Measurements from ENCODE around the gene FBLL1. TPM values are rescaled to one million over a fixed set of nuclear protein-coding genes. Genes with fewer than 3 reads are reported as not detected.
"Not testable (repeated sequence)": the region's sequence is repeated elsewhere in the genome, so short reads cannot be mapped to it uniquely, and the experiment has no call there.

Gene FBLL1
- total and polyA plus RNA-seq, 8 donors = 0.37 to 0.95 (median 0.55) TPM; not detected in 2

GRCh38 chr5:168531191-168531590 lies 2.1 kb downstream of the FBLL1 start:
- no peak overlapping the region for H3K4me3 ChIP-seq
- TF ChIP-seq CTCF (IDR thresholded peaks at IDR 0.05) = no peak
- H3K36me3 ChIP-seq = no peaks in the 10 kb centered on the region
- H3K27ac ChIP-seq = no peak overlapping the region
- H3K4me1 ChIP-seq = no peaks in the 10 kb centered on the region
- H3K27me3 ChIP-seq = peaks cover 31 to 63% of the 10 kb centered on the region in 2 donors
- DNase-seq (no peak), ATAC-seq (no peak)
- intact Hi-C loops (cut with DNase I) = no loop called here
- H3K9me3 ChIP-seq = no peaks in the 10 kb centered on the region

- Histone ChIP-seq H3K4me3 (no peak overlapping the region), H3K4me1 (no peaks in the 10 kb centered on the region), H3K27ac (no peak overlapping the region), H3K9me3 (no peaks in the 10 kb centered on the region), H3K36me3 (no peaks in the 10 kb centered on the region), H3K27me3 (peaks cover 31 to 63% of the 10 kb centered on the region in 2 donors)
- no peak for TF ChIP-seq CTCF (IDR thresholded peaks at IDR 0.05)
- DNase-seq = no peak
- ATAC-seq = no peak
- intact Hi-C loops (cut with DNase I) = no loop called here
Observed at GRCh38 chr5:168531987-168532864, 3.1 kb downstream of the FBLL1 start.

- H3K36me3 ChIP-seq; DNase-seq; H3K27ac ChIP-seq; H3K4me1 ChIP-seq; intact Hi-C loops (cut with DNase I); ATAC-seq; H3K4me3 ChIP-seq; H3K9me3 ChIP-seq: not testable (repeated sequence)
- peaks cover 20 to 44% of the 10 kb centered on the region in 2 donors for H3K27me3 ChIP-seq
Observed at GRCh38 chr5:168534351-168534750, 5.2 kb downstream of the FBLL1 start.

GRCh38 chr5:168537176-168537575 lies 8.1 kb downstream of the FBLL1 start:
- no peak for TF ChIP-seq CTCF (IDR thresholded peaks at IDR 0.05)

GRCh38 chr5:168549554-168549953 lies 20.4 kb downstream of the FBLL1 start:
- ATAC-seq = no peak
- no peak for DNase-seq
- H3K9me3 ChIP-seq = no peaks in the 10 kb centered on the region
- H3K36me3 ChIP-seq = peaks cover 0 to 35% of the 10 kb centered on the region in 2 donors
- no peaks in the 10 kb centered on the region for H3K27me3 ChIP-seq
- H3K4me1 ChIP-seq = no peaks in the 10 kb centered on the region
- no peak overlapping the region for H3K27ac ChIP-seq
- no peak overlapping the region for H3K4me3 ChIP-seq
- intact Hi-C loops (cut with DNase I) = no loop called here
- TF ChIP-seq CTCF (IDR thresholded peaks at IDR 0.05) = no peak

More at GRCh38 chr5:168537176-168537575, 8.1 kb downstream of the FBLL1 start:
- no peak overlapping the region for H3K4me3 ChIP-seq
- H3K36me3 ChIP-seq = no peaks in the 10 kb centered on the region
- ATAC-seq = no peak
- intact Hi-C loops (cut with DNase I) = no loop called here
- no peak overlapping the region for H3K27ac ChIP-seq
- H3K27me3 ChIP-seq = peaks cover 0 to 17% of the 10 kb centered on the region in 2 donors
- H3K9me3 ChIP-seq = no peaks in the 10 kb centered on the region
- no peak for DNase-seq
- no peaks in the 10 kb centered on the region for H3K4me1 ChIP-seq
